SK-N-SH (cell line): Measurements from ENCODE around the gene WWC1. TPM values are rescaled to one million over a fixed set of nuclear protein-coding genes. Genes with fewer than 3 reads are reported as not detected.

Source experiments
- CTCF ChIA-PET: fragments of 300-600, 350-600 bp; formaldehyde crosslinking; extraction: SDS; loops from one replicate; lab custom pipeline; 2021; lab: Yijun Ruan, JAX
- POLR2A ChIA-PET: fragments of 350-600 bp; sonication (Branson Sonifier 250); formaldehyde crosslinking; extraction: SDS; loops from one replicate; lab custom pipeline; 2020; ENCODE audit warnings: antibody characterized with exemption, inconsistent platforms; lab: Yijun Ruan, JAX
- DNase-seq: peaks from one replicate; pipeline ENCODE4 v3.0.0; 2012
- H2AFZ ChIP-seq: fragments of 200-600 bp; sonication (generic); 2 replicates; pipeline ENCODE4 v1.8.1; 2016; ENCODE audit warnings: antibody characterized with exemption, mild to moderate bottlenecking, low read depth
- H3F3A ChIP-seq: fragments of 200-600 bp; sonication (generic); replicated peaks from 2 replicates; pipeline ENCODE3; 2016; ENCODE audit warnings: antibody characterized with exemption, mild to moderate bottlenecking; ENCODE audit not compliant: insufficient read depth
- H3K27ac ChIP-seq, 2 experiments: fragments of 200-500 bp in 1 of 2; fragments of 200-600 bp in 1 of 2; sonication (Bioruptor generic) in 1 of 2; sonication (generic), shearing (Covaris generic) in 1 of 2; 2 replicates each; pipeline versions ENCODE4 v1.5.1 to v1.6.1; 2014 to 2016; ENCODE audit warnings: low read depth in 2 of 2, inconsistent platforms in 1 of 2, low read length in 1 of 2, mild to moderate bottlenecking in 1 of 2, mixed read lengths in 1 of 2
- H3K27me3 ChIP-seq: fragments of 200-600 bp; sonication (generic), shearing (Covaris generic); 2 replicates; pipeline ENCODE4 v1.6.1; 2016; ENCODE audit warnings: mixed run types; ENCODE audit not compliant: insufficient read depth
- H3K36me3 ChIP-seq, 2 experiments: fragments of 200-500 bp in 1 of 2; fragments of 200-600 bp in 1 of 2; sonication (Bioruptor generic) in 1 of 2; sonication (generic) in 1 of 2; replicated peaks in 1 of 2; 2 replicates each; pipeline versions ENCODE3 to v1.5.1; 2014 to 2016; ENCODE audit warnings: low read length in 1 of 2, mild to moderate bottlenecking in 1 of 2; ENCODE audit not compliant: insufficient read depth in 2 of 2, control insufficient read depth in 1 of 2
- H3K4me1 ChIP-seq, 2 experiments: fragments of 200-500 bp in 1 of 2; fragments of 200-600 bp in 1 of 2; sonication (Bioruptor generic) in 1 of 2; sonication (generic), shearing (Covaris generic) in 1 of 2; 2 replicates each; pipeline versions ENCODE4 v1.5.1 to v1.6.1; 2014 to 2016; ENCODE audit warnings: low read depth in 1 of 2, low read length in 1 of 2, mixed run types in 1 of 2; ENCODE audit not compliant: insufficient read depth in 2 of 2, control insufficient read depth in 1 of 2
- H3K4me2 ChIP-seq: fragments of 200-600 bp; sonication (generic), shearing (Covaris generic); 2 replicates; pipeline ENCODE4 v1.6.1; 2017; ENCODE audit warnings: mixed run types
- H3K4me3 ChIP-seq, 2 experiments: fragments of 200-500 bp in 1 of 2; fragments of 200-600 bp in 1 of 2; sonication (Bioruptor generic) in 1 of 2; sonication (generic), shearing (Covaris generic) in 1 of 2; 2 replicates each; pipeline versions ENCODE4 v1.5.1 to v1.8.1; 2014 to 2016; ENCODE audit warnings: low read depth in 2 of 2, inconsistent platforms in 1 of 2, low read length in 1 of 2, mild to moderate bottlenecking in 1 of 2, mixed read lengths in 1 of 2, moderate library complexity in 1 of 2
- H3K79me2 ChIP-seq: fragments of 200-600 bp; sonication (generic); 2 replicates; pipeline ENCODE4 v1.8.1; 2017; ENCODE audit warnings: mild to moderate bottlenecking; ENCODE audit not compliant: insufficient read depth
- H3K9ac ChIP-seq: fragments of 200-600 bp; sonication (generic); 2 replicates; pipeline ENCODE4 v1.6.1; 2017; ENCODE audit warnings: mixed run types
- H3K9me2 ChIP-seq: fragments of 200-600 bp; sonication (generic); 2 replicates; pipeline ENCODE4 v1.6.1; 2017; ENCODE audit warnings: mixed run types
- H3K9me3 ChIP-seq: fragments of 200-600 bp; sonication (generic); 2 replicates; pipeline ENCODE4 v1.6.1; 2017; ENCODE audit warnings: mixed run types, mild to moderate bottlenecking, moderate library complexity
- H4K20me1 ChIP-seq: fragments of 200-600 bp; sonication (generic); 2 replicates; pipeline ENCODE4 v1.6.1; 2017; ENCODE audit warnings: mild to moderate bottlenecking, mixed run types; ENCODE audit not compliant: insufficient read depth
- CHD2 ChIP-seq: fragments of 150-350 bp; IDR thresholded peaks from 2 replicates; pipeline ENCODE4 v1.6.1; 2018; ENCODE audit warnings: low read length; ENCODE audit not compliant: partially characterized antibody
- ELF1 ChIP-seq: IDR thresholded peaks from 2 replicates; pipeline ENCODE4 v1.4.0; 2012
- EP300 ChIP-seq, 2 experiments: IDR thresholded peaks; 2 replicates each; pipeline versions ENCODE4 v1.4.0 to v1.6.1; 2012; ENCODE audit warnings: borderline replicate concordance in 1 of 2, low read depth in 1 of 2, low read length in 1 of 2
- EZH2phosphoT487 ChIP-seq: fragments of 200-600 bp; sonication (generic); IDR thresholded peaks from 2 replicates; pipeline ENCODE4 v1.6.1; 2017; ENCODE audit warnings: low read depth, mixed run types, mild to moderate bottlenecking, antibody characterized with exemption, moderate library complexity, borderline replicate concordance
- FOXM1 ChIP-seq: IDR thresholded peaks from 2 replicates; pipeline ENCODE4 v1.4.0; 2012; ENCODE audit warnings: low read depth, mild to moderate bottlenecking
- GABPA ChIP-seq: IDR thresholded peaks from 2 replicates; pipeline ENCODE4 v1.4.0; 2012; ENCODE audit warnings: low read depth, mild to moderate bottlenecking
- JUND ChIP-seq: IDR thresholded peaks from 2 replicates; pipeline ENCODE4 v1.4.0; 2012
- MEF2A ChIP-seq: IDR thresholded peaks from 2 replicates; pipeline ENCODE4 v1.4.0; 2012; ENCODE audit warnings: low read depth, borderline replicate concordance
- NFIC ChIP-seq: IDR thresholded peaks from 2 replicates; pipeline ENCODE4 v1.4.0; 2012; ENCODE audit warnings: borderline replicate concordance
- NRF1 ChIP-seq: IDR thresholded peaks from 2 replicates; pipeline ENCODE4 v1.6.1; 2012; ENCODE audit warnings: low read depth, mild to moderate bottlenecking, low read length
- POLR2AphosphoS5 ChIP-seq: IDR thresholded peaks from 2 replicates; pipeline ENCODE4 v1.6.1; 2012; ENCODE audit warnings: low read depth, low read length
- RAD21 ChIP-seq: IDR thresholded peaks from 2 replicates; pipeline ENCODE4 v1.6.1; 2012; ENCODE audit warnings: mild to moderate bottlenecking, low read length
- RCOR1 ChIP-seq: fragments of 150-350 bp; IDR thresholded peaks from 2 replicates; pipeline ENCODE4 v1.6.1; 2017; ENCODE audit warnings: antibody characterized with exemption, low read length
- RXRA ChIP-seq: IDR thresholded peaks from 2 replicates; pipeline ENCODE4 v1.4.0; 2012; ENCODE audit warnings: low read depth, mild to moderate bottlenecking, borderline replicate concordance
- TAF1 ChIP-seq: IDR thresholded peaks from 2 replicates; pipeline ENCODE4 v1.6.1; 2012; ENCODE audit warnings: low read depth, mild to moderate bottlenecking, low read length, moderate library complexity, borderline replicate concordance
- TEAD4 ChIP-seq: IDR thresholded peaks from 2 replicates; pipeline ENCODE4 v1.4.0; 2012; ENCODE audit warnings: mild to moderate bottlenecking, borderline replicate concordance; ENCODE audit not compliant: insufficient read depth
- WGBS: methylation state at CpG from one replicate; pipeline ENCODE4 v1.1.6; 2017; ENCODE audit warnings: low lambda C conversion rate; 5-methylcytosine and 5-hydroxymethylcytosine counted together
- polyA plus RNA-seq, 3 experiments: library from polyadenylated mRNA; depleted of rRNA; stranded (reverse); fragments of >200 nt; gene quantifications; 2 replicates each; pipeline ENCODE4 v1.2.3, GENCODE V29; 2012
- TF ChIP-seq, protein P1 (sequence below): IDR thresholded peaks from 2 replicates; pipeline ENCODE4 v1.4.0; 2012; ENCODE audit warnings: low read depth, borderline replicate concordance
- TF ChIP-seq, protein P2 (sequence below): IDR thresholded peaks from 2 replicates; pipeline ENCODE4 v1.6.1; 2012; ENCODE audit warnings: mild to moderate bottlenecking, low read depth, low read length, moderate library complexity
- TF ChIP-seq, protein P3 (sequence below): fragments of 150-350 bp; IDR thresholded peaks from 2 replicates; pipeline ENCODE4 v1.6.1; 2016; ENCODE audit warnings: mild to moderate bottlenecking, low read depth, low read length
- TF ChIP-seq, protein P4 (sequence below): IDR thresholded peaks from 2 replicates; pipeline ENCODE4; 2012
- TF ChIP-seq, protein P5 (sequence below): fragments of 200-600 bp; sonication (generic); IDR thresholded peaks from 2 replicates; pipeline ENCODE4 v1.6.1; 2017; ENCODE audit warnings: antibody characterized with exemption, mild to moderate bottlenecking, moderate library complexity

Gene WWC1
- polyA plus RNA-seq, 1 of the 3 experiments (the other 2 are of a cell fraction), result 16.9 TPM

DNA sequence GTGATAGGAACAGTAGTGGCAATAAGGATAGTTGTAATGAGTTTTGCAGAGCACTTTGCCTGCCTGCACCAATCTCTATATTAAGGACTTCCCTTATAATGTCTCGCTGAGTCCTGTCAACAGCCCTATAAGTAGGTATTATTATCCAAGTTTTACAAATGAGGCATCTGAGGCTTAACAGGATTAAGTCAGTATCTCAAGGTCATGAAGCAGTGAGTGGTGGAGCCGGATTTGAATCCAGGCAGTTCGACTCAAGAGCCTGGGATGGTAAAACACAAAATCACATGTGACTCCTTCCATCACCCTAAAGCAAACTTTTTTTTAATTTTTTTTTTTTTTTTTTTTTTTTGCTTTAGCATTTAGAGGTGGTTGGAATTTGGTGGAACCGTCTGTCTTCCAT, 135.8 kb downstream of the WWC1 start:
- H3F3A ChIP-seq, result no peaks in the 10 kb centered on the region
- WGBS, result 93% methylated on average over 4 of the region's 4 CpGs
- no peak overlapping the region for H2AFZ ChIP-seq
- TF ChIP-seq NRF1 (no peak), MEF2A (no peak), FOXM1 (no peak), EP300 (IDR thresholded peaks at IDR 0.05; ENCODE audit: borderline replicate concordance in 1 of 2, low read depth in 1 of 2, low read length in 1 of 2) (no peak), ELF1 (no peak), RAD21 (no peak), JUND (no peak), POLR2AphosphoS5 (no peak), NFIC (no peak), GABPA (no peak), RXRA (no peak)
- TF ChIP-seq, protein P1, sequence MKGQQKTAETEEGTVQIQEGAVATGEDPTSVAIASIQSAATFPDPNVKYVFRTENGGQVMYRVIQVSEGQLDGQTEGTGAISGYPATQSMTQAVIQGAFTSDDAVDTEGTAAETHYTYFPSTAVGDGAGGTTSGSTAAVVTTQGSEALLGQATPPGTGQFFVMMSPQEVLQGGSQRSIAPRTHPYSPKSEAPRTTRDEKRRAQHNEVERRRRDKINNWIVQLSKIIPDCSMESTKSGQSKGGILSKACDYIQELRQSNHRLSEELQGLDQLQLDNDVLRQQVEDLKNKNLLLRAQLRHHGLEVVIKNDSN, result no peak
- TF ChIP-seq, protein P2, sequence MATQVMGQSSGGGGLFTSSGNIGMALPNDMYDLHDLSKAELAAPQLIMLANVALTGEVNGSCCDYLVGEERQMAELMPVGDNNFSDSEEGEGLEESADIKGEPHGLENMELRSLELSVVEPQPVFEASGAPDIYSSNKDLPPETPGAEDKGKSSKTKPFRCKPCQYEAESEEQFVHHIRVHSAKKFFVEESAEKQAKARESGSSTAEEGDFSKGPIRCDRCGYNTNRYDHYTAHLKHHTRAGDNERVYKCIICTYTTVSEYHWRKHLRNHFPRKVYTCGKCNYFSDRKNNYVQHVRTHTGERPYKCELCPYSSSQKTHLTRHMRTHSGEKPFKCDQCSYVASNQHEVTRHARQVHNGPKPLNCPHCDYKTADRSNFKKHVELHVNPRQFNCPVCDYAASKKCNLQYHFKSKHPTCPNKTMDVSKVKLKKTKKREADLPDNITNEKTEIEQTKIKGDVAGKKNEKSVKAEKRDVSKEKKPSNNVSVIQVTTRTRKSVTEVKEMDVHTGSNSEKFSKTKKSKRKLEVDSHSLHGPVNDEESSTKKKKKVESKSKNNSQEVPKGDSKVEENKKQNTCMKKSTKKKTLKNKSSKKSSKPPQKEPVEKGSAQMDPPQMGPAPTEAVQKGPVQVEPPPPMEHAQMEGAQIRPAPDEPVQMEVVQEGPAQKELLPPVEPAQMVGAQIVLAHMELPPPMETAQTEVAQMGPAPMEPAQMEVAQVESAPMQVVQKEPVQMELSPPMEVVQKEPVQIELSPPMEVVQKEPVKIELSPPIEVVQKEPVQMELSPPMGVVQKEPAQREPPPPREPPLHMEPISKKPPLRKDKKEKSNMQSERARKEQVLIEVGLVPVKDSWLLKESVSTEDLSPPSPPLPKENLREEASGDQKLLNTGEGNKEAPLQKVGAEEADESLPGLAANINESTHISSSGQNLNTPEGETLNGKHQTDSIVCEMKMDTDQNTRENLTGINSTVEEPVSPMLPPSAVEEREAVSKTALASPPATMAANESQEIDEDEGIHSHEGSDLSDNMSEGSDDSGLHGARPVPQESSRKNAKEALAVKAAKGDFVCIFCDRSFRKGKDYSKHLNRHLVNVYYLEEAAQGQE, result no peak
- TF ChIP-seq, protein P3, sequence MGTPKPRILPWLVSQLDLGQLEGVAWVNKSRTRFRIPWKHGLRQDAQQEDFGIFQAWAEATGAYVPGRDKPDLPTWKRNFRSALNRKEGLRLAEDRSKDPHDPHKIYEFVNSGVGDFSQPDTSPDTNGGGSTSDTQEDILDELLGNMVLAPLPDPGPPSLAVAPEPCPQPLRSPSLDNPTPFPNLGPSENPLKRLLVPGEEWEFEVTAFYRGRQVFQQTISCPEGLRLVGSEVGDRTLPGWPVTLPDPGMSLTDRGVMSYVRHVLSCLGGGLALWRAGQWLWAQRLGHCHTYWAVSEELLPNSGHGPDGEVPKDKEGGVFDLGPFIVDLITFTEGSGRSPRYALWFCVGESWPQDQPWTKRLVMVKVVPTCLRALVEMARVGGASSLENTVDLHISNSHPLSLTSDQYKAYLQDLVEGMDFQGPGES, result no peak
- TF ChIP-seq, all 33 proteins: peak for 0
- Histone ChIP-seq H3K27me3 (no peaks in the 10 kb centered on the region), H3K9ac (no peak overlapping the region), H3K4me3 (no peak overlapping the region), H3K36me3 (peaks cover 6 to 9% of the 10 kb centered on the region in 2 experiments), H3K4me2 (no peak overlapping the region), H3K4me1 (peaks cover 0 to 12% of the 10 kb centered on the region in 2 experiments; a peak in 1 of 4 replicates), H3K27ac (no peak overlapping the region), H3K9me2 (no peaks in the 10 kb centered on the region), H4K20me1 (no peaks in the 10 kb centered on the region), H3K79me2 (no peaks in the 10 kb centered on the region), H3K9me3 (no peaks in the 10 kb centered on the region)
- ChIA-PET CTCF (no interaction called here), POLR2A (no interaction called here)
- no peak for DNase-seq

DNA sequence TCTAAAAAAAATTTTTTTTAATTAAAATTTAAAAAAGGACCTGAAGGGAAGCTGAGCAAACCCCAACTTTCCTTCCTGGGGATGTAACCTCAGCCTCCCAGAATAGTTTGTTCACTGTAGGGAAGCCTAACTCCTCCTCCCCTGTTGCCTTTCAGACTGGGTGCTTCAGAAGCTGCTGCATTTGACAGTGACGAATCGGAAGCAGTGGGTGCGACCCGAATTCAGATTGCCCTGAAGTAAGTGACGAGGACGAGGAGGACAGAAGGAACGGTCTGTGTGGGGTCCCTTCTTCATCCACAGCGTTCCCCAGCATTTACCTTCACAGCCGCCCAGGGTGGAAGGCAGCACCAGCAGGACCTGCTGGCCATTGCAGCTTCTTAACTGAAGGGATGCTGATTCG, 137.1 kb downstream of the WWC1 start:
- H2AFZ ChIP-seq, result no peak overlapping the region
- H3K4me1 ChIP-seq, result peaks cover 0 to 12% of the 10 kb centered on the region in 2 experiments; a peak in 1 of 4 replicates
- 97% methylated on average over 10 of the region's 10 CpGs for WGBS
- no peaks in the 10 kb centered on the region for H3K79me2 ChIP-seq
- no peak overlapping the region for H3K4me2 ChIP-seq
- H3K9me3 ChIP-seq, result no peaks in the 10 kb centered on the region
- H3F3A ChIP-seq, result no peaks in the 10 kb centered on the region
- H3K9ac ChIP-seq, result no peak overlapping the region
- no peak overlapping the region for H3K27ac ChIP-seq
- peaks cover 10 to 11% of the 10 kb centered on the region in 2 experiments for H3K36me3 ChIP-seq
- no peak for DNase-seq
- no peak overlapping the region for H3K4me3 ChIP-seq
- CTCF ChIA-PET, result no interaction called here
- H3K9me2 ChIP-seq, result no peaks in the 10 kb centered on the region
- no peaks in the 10 kb centered on the region for H4K20me1 ChIP-seq
- H3K27me3 ChIP-seq, result no peaks in the 10 kb centered on the region
- POLR2A ChIA-PET, result no interaction called here
- TF ChIP-seq TEAD4 (no peak), RCOR1 (no peak), NRF1 (no peak), RAD21 (no peak), MEF2A (no peak), EZH2phosphoT487 (no peak), CHD2 (no peak), FOXM1 (no peak), GABPA (no peak), TAF1 (no peak)
- TF ChIP-seq, protein P4, sequence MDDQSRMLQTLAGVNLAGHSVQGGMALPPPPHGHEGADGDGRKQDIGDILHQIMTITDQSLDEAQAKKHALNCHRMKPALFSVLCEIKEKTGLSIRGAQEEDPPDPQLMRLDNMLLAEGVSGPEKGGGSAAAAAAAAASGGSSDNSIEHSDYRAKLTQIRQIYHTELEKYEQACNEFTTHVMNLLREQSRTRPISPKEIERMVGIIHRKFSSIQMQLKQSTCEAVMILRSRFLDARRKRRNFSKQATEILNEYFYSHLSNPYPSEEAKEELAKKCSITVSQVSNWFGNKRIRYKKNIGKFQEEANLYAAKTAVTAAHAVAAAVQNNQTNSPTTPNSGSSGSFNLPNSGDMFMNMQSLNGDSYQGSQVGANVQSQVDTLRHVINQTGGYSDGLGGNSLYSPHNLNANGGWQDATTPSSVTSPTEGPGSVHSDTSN, result no peak
- TF ChIP-seq, protein P5, sequence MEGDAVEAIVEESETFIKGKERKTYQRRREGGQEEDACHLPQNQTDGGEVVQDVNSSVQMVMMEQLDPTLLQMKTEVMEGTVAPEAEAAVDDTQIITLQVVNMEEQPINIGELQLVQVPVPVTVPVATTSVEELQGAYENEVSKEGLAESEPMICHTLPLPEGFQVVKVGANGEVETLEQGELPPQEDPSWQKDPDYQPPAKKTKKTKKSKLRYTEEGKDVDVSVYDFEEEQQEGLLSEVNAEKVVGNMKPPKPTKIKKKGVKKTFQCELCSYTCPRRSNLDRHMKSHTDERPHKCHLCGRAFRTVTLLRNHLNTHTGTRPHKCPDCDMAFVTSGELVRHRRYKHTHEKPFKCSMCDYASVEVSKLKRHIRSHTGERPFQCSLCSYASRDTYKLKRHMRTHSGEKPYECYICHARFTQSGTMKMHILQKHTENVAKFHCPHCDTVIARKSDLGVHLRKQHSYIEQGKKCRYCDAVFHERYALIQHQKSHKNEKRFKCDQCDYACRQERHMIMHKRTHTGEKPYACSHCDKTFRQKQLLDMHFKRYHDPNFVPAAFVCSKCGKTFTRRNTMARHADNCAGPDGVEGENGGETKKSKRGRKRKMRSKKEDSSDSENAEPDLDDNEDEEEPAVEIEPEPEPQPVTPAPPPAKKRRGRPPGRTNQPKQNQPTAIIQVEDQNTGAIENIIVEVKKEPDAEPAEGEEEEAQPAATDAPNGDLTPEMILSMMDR, result no peak
